H1 (cell line): ENCODE measurements around the gene MGLL. TPM values are rescaled to one million over a fixed set of nuclear protein-coding genes. Genes with fewer than 3 reads are reported as not detected.

Experiments used
- CTCF ChIA-PET: fragments of 300-600 bp; sonication (Branson Sonifier 250); formaldehyde crosslinking; loops from one replicate; lab custom pipeline; 2021; ENCODE audit not compliant: partially characterized antibody; lab: Charles Lee
- POLR2A ChIA-PET: fragments of 300-600 bp; sonication (Branson Sonifier 250); formaldehyde crosslinking; loops from one replicate; lab custom pipeline; 2021; ENCODE audit warnings: inconsistent platforms; ENCODE audit not compliant: partially characterized antibody; lab: Charles Lee
- DNase-seq, 2 experiments: peaks; one replicate each; pipeline versions ENCODE4 v3.0.0 to v3.0.0-alpha.2; 2010 to 2022; ENCODE audit warnings: low spot score in 2 of 2, low read depth in 1 of 2, mixed read lengths in 1 of 2
- FAIRE-seq: peaks from 2 replicates; lab custom pipeline; 2011; peaks lifted over from hg19 to GRCh38; lab: Jason Lieb, UNC
- H2AFZ ChIP-seq: 2 replicates; pipeline ENCODE4 v1.8.1; 2012; ENCODE audit warnings: low read length, inconsistent platforms
- H2AK5ac ChIP-seq: 2 replicates; pipeline ENCODE4 v1.6.1; 2013; ENCODE audit warnings: low read depth, low read length
- H2BK120ac ChIP-seq: replicated peaks from 2 replicates; pipeline ENCODE3; 2013; ENCODE audit warnings: low read depth, low read length, inconsistent platforms
- H2BK12ac ChIP-seq: 2 replicates; pipeline ENCODE4 v1.6.1; 2013; ENCODE audit warnings: low read depth, low read length
- H2BK15ac ChIP-seq: 2 replicates; pipeline ENCODE4 v1.6.1; 2013; ENCODE audit warnings: low read length
- H2BK20ac ChIP-seq: 2 replicates; pipeline ENCODE4 v1.6.1; 2013; ENCODE audit warnings: low read length
- H2BK5ac ChIP-seq: 2 replicates; pipeline ENCODE4 v1.6.1; 2013; ENCODE audit warnings: low read depth, low read length
- H3K14ac ChIP-seq: 2 replicates; pipeline ENCODE4 v1.6.1; 2013; ENCODE audit warnings: inconsistent platforms; ENCODE audit not compliant: insufficient read length
- H3K18ac ChIP-seq: 2 replicates; pipeline ENCODE4 v1.6.1; 2013; ENCODE audit warnings: low read length; ENCODE audit errors: extremely low read depth
- H3K23ac ChIP-seq: 2 replicates; pipeline ENCODE4 v1.6.1; 2013; ENCODE audit warnings: inconsistent platforms; ENCODE audit not compliant: insufficient read length
- H3K23me2 ChIP-seq: 2 replicates; pipeline ENCODE4 v1.6.1; 2013; ENCODE audit warnings: low read depth, low read length
- H3K27ac ChIP-seq: 2 replicates; pipeline ENCODE4 v1.6.1; 2011; ENCODE audit warnings: low read depth, low read length, inconsistent platforms
- H3K27me3 ChIP-seq, 4 experiments: replicated peaks in 1 of 4; 1 replicate in 1 of 4; 2 replicates in 3 of 4; pipeline versions ENCODE4 v1.6.1 to v1.8.1; 2011 to 2013; ENCODE audit warnings: low read length in 3 of 4, mild to moderate bottlenecking in 3 of 4, inconsistent platforms in 2 of 4, mixed read lengths in 2 of 4, moderate library complexity in 1 of 4; ENCODE audit not compliant: control insufficient read depth in 3 of 4, insufficient read depth in 3 of 4; ENCODE audit errors: extremely low read depth in 1 of 4
- H3K36me3 ChIP-seq, 4 experiments: 2 replicates each; pipeline versions ENCODE4 v1.6.1 to v1.8.1; 2011 to 2013; ENCODE audit warnings: mild to moderate bottlenecking in 4 of 4, low read length in 3 of 4, moderate library complexity in 2 of 4, control low read depth in 1 of 4, inconsistent platforms in 1 of 4; ENCODE audit not compliant: insufficient read depth in 4 of 4, control insufficient read depth in 2 of 4
- H3K4ac ChIP-seq: replicated peaks from 2 replicates; pipeline ENCODE3; 2013; ENCODE audit warnings: low read length, low read depth, mixed read lengths, inconsistent platforms; ENCODE audit not compliant: insufficient read length
- H3K4me1 ChIP-seq, 4 experiments: replicated peaks in 1 of 4; 1 replicate in 1 of 4; 2 replicates in 3 of 4; pipeline versions ENCODE4 v1.6.1 to v1.8.1; 2011 to 2013; ENCODE audit warnings: low read length in 3 of 4, inconsistent platforms in 2 of 4, mixed read lengths in 1 of 4; ENCODE audit not compliant: insufficient read depth in 4 of 4, control insufficient read depth in 3 of 4
- H3K4me2 ChIP-seq, 2 experiments: 2 replicates each; pipeline versions ENCODE4 v1.6.1 to v1.8.1; 2011 to 2013; ENCODE audit warnings: low read depth in 2 of 2, low read length in 2 of 2, control low read depth in 1 of 2, inconsistent platforms in 1 of 2, mild to moderate bottlenecking in 1 of 2; ENCODE audit not compliant: insufficient read depth in 1 of 2
- H3K4me3 ChIP-seq, 4 experiments: fragments of 200-600, 300-600 bp in 1 of 4; sonication (generic), shearing (Covaris generic), sonication (Bioruptor Twin) in 1 of 4; 2 replicates each; pipeline versions ENCODE4 v1.5.1 to v1.8.1; 2011 to 2016; ENCODE audit warnings: low read length in 4 of 4, low read depth in 3 of 4, control low read depth in 2 of 4, inconsistent platforms in 2 of 4, mild to moderate bottlenecking in 2 of 4, mixed read lengths in 1 of 4, moderate library complexity in 1 of 4; ENCODE audit not compliant: insufficient read depth in 2 of 4; ENCODE audit errors: extremely low read depth in 1 of 4
- H3K56ac ChIP-seq: replicated peaks from 2 replicates; pipeline ENCODE3; 2013; ENCODE audit warnings: low read depth, mild to moderate bottlenecking, mixed read lengths, low read length, inconsistent platforms; ENCODE audit not compliant: insufficient read length
- H3K79me1 ChIP-seq: 2 replicates; pipeline ENCODE4 v1.6.1; 2013; ENCODE audit warnings: low read depth, low read length, control low read depth
- H3K79me2 ChIP-seq, 2 experiments: 2 replicates each; pipeline versions ENCODE4 v1.6.1 to v1.8.1; 2012 to 2013; ENCODE audit warnings: low read length in 2 of 2, mild to moderate bottlenecking in 2 of 2, inconsistent platforms in 1 of 2; ENCODE audit not compliant: insufficient read depth in 2 of 2, control insufficient read depth in 1 of 2
- H3K9ac ChIP-seq, 4 experiments: replicated peaks in 1 of 4; 1 replicate in 1 of 4; 2 replicates in 3 of 4; pipeline versions ENCODE4 v1.6.1 to v1.8.1; 2011 to 2013; ENCODE audit warnings: low read depth in 3 of 4, low read length in 3 of 4, control low read depth in 2 of 4, mild to moderate bottlenecking in 2 of 4, moderate library complexity in 2 of 4, inconsistent platforms in 1 of 4; ENCODE audit errors: extremely low read depth in 1 of 4
- H3K9me3 ChIP-seq, 2 experiments: 2 replicates each; pipeline versions ENCODE4 v1.6.1 to v1.8.1; 2012 to 2013; ENCODE audit warnings: mild to moderate bottlenecking in 2 of 2, moderate library complexity in 2 of 2, control low read depth in 1 of 2, inconsistent platforms in 1 of 2, low read depth in 1 of 2, low read length in 1 of 2, mixed read lengths in 1 of 2; ENCODE audit not compliant: insufficient read depth in 2 of 2
- H4K20me1 ChIP-seq, 2 experiments: replicated peaks in 1 of 2; 2 replicates each; pipeline versions ENCODE3 to v1.8.1; 2011 to 2013; ENCODE audit warnings: inconsistent platforms in 2 of 2, low read length in 2 of 2, mild to moderate bottlenecking in 1 of 2; ENCODE audit not compliant: insufficient read depth in 2 of 2, control insufficient read depth in 1 of 2
- H4K5ac ChIP-seq: 2 replicates; pipeline ENCODE4 v1.6.1; 2013; ENCODE audit warnings: low read length, low read depth, mixed read lengths, inconsistent platforms; ENCODE audit not compliant: insufficient read length
- H4K8ac ChIP-seq: 2 replicates; pipeline ENCODE4 v1.8.0; 2013; ENCODE audit warnings: mild to moderate bottlenecking, moderate library complexity, low read length, inconsistent platforms; ENCODE audit not compliant: insufficient read depth; ENCODE audit errors: extremely low read depth
- H4K91ac ChIP-seq: replicated peaks from 2 replicates; pipeline ENCODE3; 2013; ENCODE audit warnings: low read length, mixed read lengths, inconsistent platforms; ENCODE audit not compliant: insufficient read length
- BRCA1 ChIP-seq: IDR thresholded peaks from 2 replicates; pipeline ENCODE4 v1.6.1; 2012; ENCODE audit warnings: low read depth, low read length, improper control_type of control experiment
- CREB1 ChIP-seq: IDR thresholded peaks from 2 replicates; pipeline ENCODE4 v1.6.1; 2012; ENCODE audit warnings: inconsistent platforms
- EZH2 ChIP-seq: fragments of 200-600 bp; sonication (generic); IDR thresholded peaks from 2 replicates; pipeline ENCODE4 v1.7.1; 2012; ENCODE audit warnings: low read depth, mild to moderate bottlenecking, moderate library complexity, low read length, inconsistent platforms; ENCODE audit not compliant: severe bottlenecking
- KDM4A ChIP-seq: IDR thresholded peaks from one replicate; pipeline ENCODE4 v1.7.1; 2012; ENCODE audit warnings: low read depth, mild to moderate bottlenecking, moderate library complexity, low read length, inconsistent platforms; ENCODE audit not compliant: severe bottlenecking
- KDM5A ChIP-seq: fragments of 200-600 bp; IDR thresholded peaks from 2 replicates; pipeline ENCODE4 v1.7.1; 2012; ENCODE audit warnings: mild to moderate bottlenecking, low read length, inconsistent platforms, mixed read lengths
- SAP30 ChIP-seq: fragments of 300-600 bp; sonication (generic); IDR thresholded peaks from 2 replicates; pipeline ENCODE4 v1.7.1; 2012; ENCODE audit warnings: low read length, moderate library complexity, mild to moderate bottlenecking, inconsistent platforms; ENCODE audit not compliant: insufficient read depth, insufficient replicate concordance
- SP2 ChIP-seq: IDR thresholded peaks from 2 replicates; pipeline ENCODE4 v1.6.1; 2012; ENCODE audit warnings: mild to moderate bottlenecking, low read length, inconsistent platforms
- SP4 ChIP-seq: IDR thresholded peaks from 2 replicates; pipeline ENCODE4 v1.6.1; 2012; ENCODE audit warnings: low read length, inconsistent platforms
- TAF1 ChIP-seq: IDR thresholded peaks from 2 replicates; pipeline ENCODE4 v1.6.1; 2011; ENCODE audit warnings: mild to moderate bottlenecking, low read depth, low read length
- TBP ChIP-seq: IDR thresholded peaks from 2 replicates; pipeline ENCODE4 v1.6.1; 2011; ENCODE audit warnings: low read depth, low read length, improper control_type of control experiment
- WGBS, 2 experiments: shearing (Covaris generic) in 1 of 2; methylation state at CpG; one replicate each; pipeline versions ENCODE4 v1.1.6 to v1.1.7; 2013 to 2015; ENCODE audit warnings: low lambda C conversion rate in 2 of 2, mixed read lengths in 2 of 2, inconsistent platforms in 1 of 2, low coverage in 1 of 2, missing lambda C conversion rate in 1 of 2; ENCODE audit not compliant: insufficient replicate concordance in 2 of 2, insufficient coverage in 1 of 2, insufficient read length in 1 of 2; ENCODE audit errors: extremely low coverage in 1 of 2, missing lambda C conversion rate in 1 of 2; 5-methylcytosine and 5-hydroxymethylcytosine counted together
- polyA plus RNA-seq, 7 experiments: library from polyadenylated mRNA; depleted of rRNA in 3 of 7; stranded (reverse) in 5 of 7; unstranded in 2 of 7; fragments of >200 nt in 5 of 7; fragments of 200-250 nt in 2 of 7; gene quantifications; 1 replicate in 5 of 7; 2 replicates in 1 of 7; 4 replicates in 1 of 7; pipeline versions ENCODE4 v1.2.1 to v1.2.3, GENCODE V29; 2011 to 2013; ENCODE audit warnings: missing spikeins in 2 of 7, mixed read lengths in 2 of 7
- total RNA-seq: library from RNA; stranded (reverse); fragmentation: NEBNext Ultra II Directional; extraction: Animal tissue kit (Norgen Biotek cat#: 25700); gene quantifications from 2 replicates; pipeline ENCODE4 v1.2.1, GENCODE V29; 2021

MGLL gene
- total and polyA plus RNA-seq, 2 of the 8 experiments (the other 6 are each of a cell fraction or from before 2014, with no cell fraction given) = 0.05 to 0.34 TPM

- TF ChIP-seq KDM4A (no peak), TAF1 (no peak), SP2 (no peak), KDM5A (no peak), SAP30 (no peak), EZH2 (no peak), TBP (no peak), BRCA1 (no peak), SP4 (no peak), CREB1 (no peak)
These were observed 175.7 kb downstream of the MGLL start for GRCh38 chr3:127646501-127647046.

More at GRCh38 chr3:127646501-127647046, 175.7 kb downstream of the MGLL start:
- no peak overlapping the region for H3K4ac ChIP-seq
- 91% methylated on average over 10 of the region's 10 CpGs; no CpG with 5 or more reads in 1 of the 2 experiments for WGBS, 2 experiments
- ChIA-PET POLR2A (no interaction called here), CTCF (interaction anchor here (0.6 to 10.2 kb wide), 9 partner anchors 11 to 641 kb away, joined by 3 to 104 read pairs (median 5); no protein-coding TSS in a partner anchor)
- no peak overlapping the region for H2BK20ac ChIP-seq
- no peaks in the 10 kb centered on the region; the same call in 1 of the 2 replicates for H3K79me1 ChIP-seq
- H3K4me3 ChIP-seq = no peak overlapping the region
- H3K79me2 ChIP-seq = no peaks in the 10 kb centered on the region
- no peaks in the 10 kb centered on the region for H3K9me3 ChIP-seq
- H2BK5ac ChIP-seq = no peak overlapping the region
- no peaks in the 10 kb centered on the region for H3K36me3 ChIP-seq
- no peak overlapping the region for H3K27ac ChIP-seq
- FAIRE-seq = no peak
- H2BK12ac ChIP-seq = no peak overlapping the region
- H4K91ac ChIP-seq = no peak overlapping the region
- H3K18ac ChIP-seq = no peak overlapping the region
- H3K14ac ChIP-seq = no peak overlapping the region
- H2BK15ac ChIP-seq = no peak overlapping the region
- H4K8ac ChIP-seq = no peak overlapping the region
- DNase-seq = no peak
- no peak overlapping the region for H3K56ac ChIP-seq
- no peak overlapping the region for H3K4me2 ChIP-seq
- peaks cover 0 to 7% (median 2%) of the 10 kb centered on the region in 4 experiments; a peak in 3 of 7 replicates for H3K4me1 ChIP-seq
- H2AFZ ChIP-seq = no peak overlapping the region
- H3K23me2 ChIP-seq = no peaks in the 10 kb centered on the region
- no peaks in the 10 kb centered on the region for H3K27me3 ChIP-seq
- H2BK120ac ChIP-seq = no peak overlapping the region
- H3K23ac ChIP-seq = no peak overlapping the region
- H2AK5ac ChIP-seq = no peak overlapping the region
- H4K20me1 ChIP-seq = peaks cover 0 to 3% of the 10 kb centered on the region in 2 experiments
- no peak overlapping the region for H3K9ac ChIP-seq
- H4K5ac ChIP-seq = no peak overlapping the region
